ENCODE data around the gene DLG5. TPM values are rescaled to one million over a fixed set of nuclear protein-coding genes. Genes with fewer than 3 reads are reported as not detected.

DLG5 gene
- total and polyA plus RNA-seq, 2 donors (not counting 1 experiment from before 2014, with no cell fraction given): 0.51 to 0.54 TPM

DNA sequence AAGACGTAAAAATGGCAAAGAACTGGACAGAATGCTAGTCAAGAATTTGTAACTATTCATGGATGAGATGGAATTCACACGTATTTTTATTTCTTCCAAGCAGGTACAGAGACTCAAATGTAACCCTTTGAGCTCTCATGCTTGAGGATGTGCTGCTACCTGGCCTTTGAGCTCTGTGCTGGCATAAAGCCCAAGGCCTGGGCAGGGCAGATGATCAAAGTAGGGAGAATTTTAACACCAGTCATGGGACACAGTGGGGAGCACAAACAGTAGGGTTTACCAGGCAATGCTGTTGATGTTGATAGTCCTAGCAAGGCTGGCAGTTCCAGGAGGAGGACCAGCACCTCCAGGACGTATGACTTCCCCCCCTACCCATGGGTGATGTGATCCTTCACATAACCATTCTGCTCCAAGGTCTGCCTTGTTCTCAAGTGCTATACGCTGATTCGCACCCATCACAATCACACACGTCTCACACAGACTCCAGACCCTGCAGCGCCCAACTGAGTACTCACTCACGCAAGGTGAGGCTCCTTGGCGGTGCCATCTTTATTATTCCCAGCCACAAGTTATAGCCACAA is 48.6 kb upstream of the DLG5 start:
- H3K9me3 Mint-ChIP-seq (ENCODE audit: insufficient read depth): no peaks in the 10 kb centered on the region
- POLR2A ChIA-PET: no interaction called here

DNA sequence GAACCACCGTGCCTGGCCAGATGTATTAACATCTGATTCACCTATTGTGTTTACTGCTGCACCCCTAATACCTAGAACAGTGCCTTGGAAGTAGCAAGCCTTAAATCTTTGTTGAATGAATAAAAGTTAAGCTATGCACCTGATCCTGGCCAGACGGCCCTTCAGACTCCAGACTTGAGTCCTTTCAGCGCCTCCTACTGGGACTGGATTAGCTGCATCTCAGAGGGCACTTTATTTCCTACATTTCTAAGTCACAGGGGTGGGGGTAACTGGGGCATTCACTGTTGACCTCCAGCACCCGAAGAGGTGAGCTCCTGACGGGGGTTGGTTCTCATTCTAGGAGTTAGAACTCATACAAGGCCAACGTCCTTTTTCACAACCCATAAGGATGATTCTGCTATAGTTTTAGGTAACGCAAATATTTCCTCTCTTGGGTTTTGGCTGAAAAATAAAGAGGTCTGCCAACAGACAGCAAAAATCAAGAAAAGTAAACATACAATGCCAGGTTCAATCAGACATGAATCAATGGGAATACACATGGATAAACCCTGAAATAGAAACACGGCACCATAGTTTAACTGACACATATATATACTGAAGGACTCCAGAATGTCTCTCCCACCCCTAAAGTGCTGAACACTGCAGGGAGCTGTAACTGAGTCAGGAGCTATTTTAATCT is 48.0 kb upstream of the DLG5 start:
- intact Hi-C loops (cut with micrococcal nuclease): no loop called here
- Mint-ChIP-seq H3K4me1 (peaks cover 5% of the 10 kb centered on the region), H3K27me3 (no peaks in the 10 kb centered on the region), H3K4me3 (no peak overlapping the region), H3K27ac (no peak overlapping the region), H3K9me3 (ENCODE audit: insufficient read depth) (no peaks in the 10 kb centered on the region)
- H4K20me1 ChIP-seq (ENCODE audit: control insufficient read depth, insufficient read depth, low read length, poor library complexity, severe bottlenecking): no peaks in the 10 kb centered on the region
- no peak for DNase-seq
- H3K9ac ChIP-seq (ENCODE audit: low read length): no peak overlapping the region
- no peak overlapping the region for H3K4me2 ChIP-seq (replicated peaks; ENCODE audit: low read depth, low read length, poor library complexity, severe bottlenecking)
- H3K27me3 ChIP-seq (replicated peaks in 1 of 4; ENCODE audit: control extremely low read depth in 1 of 4, control insufficient read depth in 3 of 4, insufficient read depth in 4 of 4, low read length in 3 of 4): no peaks in the 10 kb centered on the region
- H2AFZ ChIP-seq (ENCODE audit: insufficient read depth, low read depth, low read length, poor library complexity, severe bottlenecking): no peak overlapping the region
- 92% methylated on average over 2 of the region's 8 CpGs for WGBS (ENCODE audit: insufficient coverage)
- H3K9me3 ChIP-seq (ENCODE audit: control extremely low read depth in 1 of 3, control insufficient read depth in 2 of 3, insufficient read depth in 1 of 3, low read length in 2 of 3): no peaks in the 10 kb centered on the region
- H3K27ac ChIP-seq (ENCODE audit: low read length in 2 of 2): no peak overlapping the region
- POLR2A ChIA-PET: no interaction called here
- ATAC-seq (ENCODE audit: low read depth): no peak
- no peaks in the 10 kb centered on the region for H3K79me2 ChIP-seq (ENCODE audit: control insufficient read depth, insufficient read depth, low read length)
- CTCF ChIA-PET: interaction anchor here (0.5 to 1.1 kb wide), 2 partner anchors 128 to 1211 kb away, joined by 3 to 4 read pairs; no protein-coding TSS in a partner anchor
- no peaks in the 10 kb centered on the region for H3K4me1 ChIP-seq (ENCODE audit: control insufficient read depth in 2 of 2, insufficient read depth in 2 of 2, low read length in 2 of 2)
- peaks cover 0 to 30% of the 10 kb centered on the region in 2 experiments for H3K36me3 ChIP-seq (replicated peaks in 1 of 2; ENCODE audit: control extremely low read depth in 1 of 2, control insufficient read depth in 1 of 2, extremely low read depth in 1 of 2, insufficient read depth in 2 of 2, low read length in 1 of 2)
- H3K4me3 ChIP-seq (ENCODE audit: control extremely low read depth in 1 of 5, extremely low read depth in 1 of 5, insufficient read depth in 1 of 5, low read depth in 2 of 5, low read length in 4 of 5): no peak overlapping the region
- TF ChIP-seq EZH2 (IDR thresholded peaks at IDR 0.05; ENCODE audit: borderline replicate concordance, insufficient read depth, low read depth, low read length, poor library complexity, severe bottlenecking): no peak
- TF ChIP-seq, protein P1, sequence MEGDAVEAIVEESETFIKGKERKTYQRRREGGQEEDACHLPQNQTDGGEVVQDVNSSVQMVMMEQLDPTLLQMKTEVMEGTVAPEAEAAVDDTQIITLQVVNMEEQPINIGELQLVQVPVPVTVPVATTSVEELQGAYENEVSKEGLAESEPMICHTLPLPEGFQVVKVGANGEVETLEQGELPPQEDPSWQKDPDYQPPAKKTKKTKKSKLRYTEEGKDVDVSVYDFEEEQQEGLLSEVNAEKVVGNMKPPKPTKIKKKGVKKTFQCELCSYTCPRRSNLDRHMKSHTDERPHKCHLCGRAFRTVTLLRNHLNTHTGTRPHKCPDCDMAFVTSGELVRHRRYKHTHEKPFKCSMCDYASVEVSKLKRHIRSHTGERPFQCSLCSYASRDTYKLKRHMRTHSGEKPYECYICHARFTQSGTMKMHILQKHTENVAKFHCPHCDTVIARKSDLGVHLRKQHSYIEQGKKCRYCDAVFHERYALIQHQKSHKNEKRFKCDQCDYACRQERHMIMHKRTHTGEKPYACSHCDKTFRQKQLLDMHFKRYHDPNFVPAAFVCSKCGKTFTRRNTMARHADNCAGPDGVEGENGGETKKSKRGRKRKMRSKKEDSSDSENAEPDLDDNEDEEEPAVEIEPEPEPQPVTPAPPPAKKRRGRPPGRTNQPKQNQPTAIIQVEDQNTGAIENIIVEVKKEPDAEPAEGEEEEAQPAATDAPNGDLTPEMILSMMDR (IDR thresholded peaks at IDR 0.05): no peak

More for the DNA sequence above, 48.6 kb upstream of the DLG5 start:
- H3K27me3 ChIP-seq (replicated peaks in 1 of 4; ENCODE audit: control extremely low read depth in 1 of 4, control insufficient read depth in 3 of 4, insufficient read depth in 4 of 4, low read length in 3 of 4): no peaks in the 10 kb centered on the region
- H3K4me1 ChIP-seq (ENCODE audit: control insufficient read depth in 2 of 2, insufficient read depth in 2 of 2, low read length in 2 of 2): no peaks in the 10 kb centered on the region
- no peak overlapping the region for H3K4me3 ChIP-seq (ENCODE audit: control extremely low read depth in 1 of 5, extremely low read depth in 1 of 5, insufficient read depth in 1 of 5, low read depth in 2 of 5, low read length in 4 of 5)
- 97% methylated on average over 9 of the region's 9 CpGs for WGBS (ENCODE audit: insufficient coverage)
- peaks cover 0 to 36% of the 10 kb centered on the region in 2 experiments for H3K36me3 ChIP-seq (replicated peaks in 1 of 2; ENCODE audit: control extremely low read depth in 1 of 2, control insufficient read depth in 1 of 2, extremely low read depth in 1 of 2, insufficient read depth in 2 of 2, low read length in 1 of 2)
- ATAC-seq (ENCODE audit: low read depth) (no peak), DNase-seq (no peak)
- no peaks in the 10 kb centered on the region for H3K79me2 ChIP-seq (ENCODE audit: control insufficient read depth, insufficient read depth, low read length)
- H3K9ac ChIP-seq (ENCODE audit: low read length): no peak overlapping the region
- H3K9me3 ChIP-seq (ENCODE audit: control extremely low read depth in 1 of 3, control insufficient read depth in 2 of 3, insufficient read depth in 1 of 3, low read length in 2 of 3): no peaks in the 10 kb centered on the region
- H3K27ac Mint-ChIP-seq: no peak overlapping the region
- H4K20me1 ChIP-seq (ENCODE audit: control insufficient read depth, insufficient read depth, low read length, poor library complexity, severe bottlenecking): no peaks in the 10 kb centered on the region
- intact Hi-C loops (cut with micrococcal nuclease): no loop called here
- H2AFZ ChIP-seq (ENCODE audit: insufficient read depth, low read depth, low read length, poor library complexity, severe bottlenecking): no peak overlapping the region
- H3K27me3 Mint-ChIP-seq: no peaks in the 10 kb centered on the region
- H3K4me3 Mint-ChIP-seq: no peak overlapping the region
- no peak overlapping the region for H3K27ac ChIP-seq (ENCODE audit: low read length in 2 of 2)
- no peak for TF ChIP-seq EZH2 (IDR thresholded peaks at IDR 0.05; ENCODE audit: borderline replicate concordance, insufficient read depth, low read depth, low read length, poor library complexity, severe bottlenecking)
- TF ChIP-seq, protein P1 (IDR thresholded peaks at IDR 0.05): no peak
- CTCF ChIA-PET: interaction anchor here (0.5 to 1.1 kb wide), 4 partner anchors 10 to 1210 kb away, joined by 3 to 4 read pairs (median 3); no protein-coding TSS in a partner anchor
- H3K4me2 ChIP-seq (replicated peaks; ENCODE audit: low read depth, low read length, poor library complexity, severe bottlenecking): no peak overlapping the region
- H3K4me1 Mint-ChIP-seq: peaks cover 5% of the 10 kb centered on the region
